GM23338 (cell line): Measurements from ENCODE around the gene APBA1. TPM values are rescaled to one million over a fixed set of nuclear protein-coding genes. Genes with fewer than 3 reads are reported as not detected.

Experiments
- ATAC-seq: fragments of 200-7000 bp; cut with Tn5 transposase; 3 replicates; pipeline ENCODE4 v1.9.1; 2020
- DNase-seq: peaks from one replicate; pipeline ENCODE4 v3.0.0-alpha.2; 2015; ENCODE audit warnings: low spot score
- H2AFZ ChIP-seq: fragments of 200-600 bp; sonication (generic); 2 replicates; pipeline ENCODE4 v1.8.0; 2016; ENCODE audit warnings: antibody characterized with exemption, mild to moderate bottlenecking, moderate library complexity
- H3F3A ChIP-seq: fragments of 200-600 bp; sonication (generic); replicated peaks from 2 replicates; pipeline ENCODE4 v1.8.0; 2017; ENCODE audit warnings: antibody characterized with exemption, mixed run types, low read depth
- H3K27ac ChIP-seq: fragments of 200-600 bp; sonication (generic); 2 replicates; pipeline ENCODE4 v1.6.1; 2016; ENCODE audit warnings: low read depth
- H3K27me3 ChIP-seq: fragments of 200-600 bp; sonication (generic); 2 replicates; pipeline ENCODE4 v1.8.0; 2016; ENCODE audit warnings: mild to moderate bottlenecking, mixed run types, moderate library complexity; ENCODE audit not compliant: insufficient read depth
- H3K36me3 ChIP-seq: fragments of 200-600 bp; sonication (generic); 2 replicates; pipeline ENCODE4 v1.8.0; 2016; ENCODE audit warnings: mild to moderate bottlenecking; ENCODE audit not compliant: insufficient read depth
- H3K4me1 ChIP-seq: fragments of 200-600 bp; sonication (generic); 2 replicates; pipeline ENCODE4 v1.8.0; 2016; ENCODE audit warnings: mild to moderate bottlenecking, moderate library complexity; ENCODE audit not compliant: insufficient read depth
- H3K4me2 ChIP-seq: fragments of 200-600 bp; sonication (generic); 2 replicates; pipeline ENCODE4 v1.7.1; 2017; ENCODE audit warnings: mixed run types
- H3K4me3 ChIP-seq: fragments of 200-600 bp; sonication (generic); 2 replicates; pipeline ENCODE4 v1.6.1; 2016; ENCODE audit warnings: mixed run types
- H3K79me2 ChIP-seq: fragments of 200-600 bp; sonication (generic); replicated peaks from 2 replicates; pipeline ENCODE4 v1.8.0; 2017; ENCODE audit warnings: mild to moderate bottlenecking; ENCODE audit not compliant: insufficient read depth
- H3K9me2 ChIP-seq: fragments of 200-600 bp; sonication (generic); 2 replicates; pipeline ENCODE4 v1.8.0; 2017; ENCODE audit not compliant: insufficient read depth
- H4K20me1 ChIP-seq: fragments of 200-600 bp; sonication (generic); replicated peaks from 2 replicates; pipeline ENCODE4 v1.8.0; 2017; ENCODE audit warnings: mild to moderate bottlenecking; ENCODE audit not compliant: insufficient read depth
- H3K27ac Mint-ChIP-seq: 2 replicates; pipeline ENCODE4 v1.8.0; 2020; ENCODE audit warnings: inconsistent platforms, mild to moderate bottlenecking, moderate library complexity, mixed read lengths
- H3K27me3 Mint-ChIP-seq: 3 replicates; pipeline ENCODE4 v1.8.0; 2022; ENCODE audit warnings: low read depth, mild to moderate bottlenecking, moderate library complexity, mixed read lengths, inconsistent platforms; ENCODE audit not compliant: insufficient read depth, poor library complexity
- H3K36me3 Mint-ChIP-seq: 3 replicates; pipeline ENCODE4 v1.8.0; 2021; ENCODE audit warnings: low read depth, mild to moderate bottlenecking, inconsistent platforms, moderate library complexity, mixed read lengths
- H3K4me1 Mint-ChIP-seq: 3 replicates; pipeline ENCODE4 v1.8.0; 2020; ENCODE audit warnings: mild to moderate bottlenecking, inconsistent platforms, mixed read lengths
- H3K4me3 Mint-ChIP-seq: 3 replicates; pipeline ENCODE4 v1.8.0; 2021; ENCODE audit warnings: moderate library complexity, mild to moderate bottlenecking, inconsistent platforms, mixed read lengths
- H3K9me3 Mint-ChIP-seq: 3 replicates; pipeline ENCODE4 v1.8.0; 2020; ENCODE audit warnings: moderate library complexity, mild to moderate bottlenecking, inconsistent platforms, mixed read lengths
- CREB1 ChIP-seq: fragments of 250-450 bp; sonication (Bioruptor Pico); IDR thresholded peaks from 2 replicates; pipeline ENCODE4 v1.5.0; 2020; ENCODE audit warnings: low read depth, mild to moderate bottlenecking, moderate library complexity
- ETS1 ChIP-seq: IDR thresholded peaks from 2 replicates; pipeline ENCODE4 v1.6.1; 2016; ENCODE audit warnings: antibody characterized with exemption
- EZH2 ChIP-seq: fragments of 200-600 bp; sonication (generic); IDR thresholded peaks from one replicate; pipeline ENCODE4 v1.8.0; 2017; ENCODE audit warnings: antibody characterized with exemption, mild to moderate bottlenecking, low read depth; ENCODE audit not compliant: unreplicated experiment
- JUNB ChIP-seq: IDR thresholded peaks from one replicate; pipeline ENCODE4 v1.6.1; 2016; ENCODE audit warnings: antibody characterized with exemption; ENCODE audit not compliant: unreplicated experiment
- NANOG ChIP-seq: IDR thresholded peaks from 2 replicates; pipeline ENCODE4 v1.6.1; 2016; ENCODE audit warnings: antibody characterized with exemption, borderline replicate concordance
- POLR2AphosphoS5 ChIP-seq: IDR thresholded peaks from 2 replicates; pipeline ENCODE4 v1.6.1; 2016; ENCODE audit warnings: antibody characterized with exemption, low read depth
- STAT1 ChIP-seq: IDR thresholded peaks from one replicate; pipeline ENCODE4 v1.6.1; 2016; ENCODE audit warnings: antibody characterized with exemption; ENCODE audit not compliant: unreplicated experiment
- ZNF331 ChIP-seq: fragments of 250-450 bp; sonication (Bioruptor Pico); IDR thresholded peaks from 2 replicates; pipeline ENCODE4 v1.5.0; 2020; ENCODE audit warnings: low read depth, mild to moderate bottlenecking, moderate library complexity
- ZNF462 ChIP-seq: fragments of 250-450 bp; sonication (Bioruptor Pico); IDR thresholded peaks from 2 replicates; pipeline ENCODE4 v1.5.0; 2020; ENCODE audit warnings: mild to moderate bottlenecking, moderate library complexity
- polyA plus RNA-seq: library from polyadenylated mRNA; unstranded; fragments of >200 nt; fragmentation: Nextera tagmentation; extraction: Ambion mirVana; gene quantifications from 2 replicates; pipeline ENCODE4 v1.2.1, GENCODE V29; 2016
- total RNA-seq: library from RNA; depleted of rRNA; stranded (reverse); fragments of >200 nt; shearing (Covaris generic); gene quantifications from 2 replicates; pipeline ENCODE4 v1.2.3, GENCODE V29; 2014
- TF ChIP-seq, protein P1 (sequence below): IDR thresholded peaks from one replicate; pipeline ENCODE4 v1.6.1; 2018; ENCODE audit warnings: antibody characterized with exemption; ENCODE audit not compliant: unreplicated experiment

Gene APBA1
- total and polyA plus RNA-seq, 2 experiments from 2014 or later, result 0.26 to 1.0 TPM

DNA sequence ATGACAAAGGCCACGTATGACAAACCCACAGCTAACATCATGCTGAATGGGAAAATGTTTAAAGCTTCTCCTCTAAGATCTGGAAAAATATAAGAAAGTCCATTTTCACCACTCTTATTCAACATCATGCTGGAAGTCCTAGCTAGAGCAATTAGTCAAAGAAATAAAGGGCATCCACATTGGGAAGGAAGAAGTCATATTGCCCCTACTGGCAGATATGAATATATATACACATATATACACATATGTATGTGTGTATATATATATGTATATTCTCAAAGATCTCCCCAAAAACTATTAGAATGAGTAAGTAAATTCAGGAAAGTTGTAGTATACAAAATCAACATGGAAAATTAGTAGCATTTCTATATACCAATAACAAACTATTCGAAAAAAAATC is 17.1 kb downstream of the APBA1 start:
- Mint-ChIP-seq H3K4me3 (no peak overlapping the region), H3K36me3 (no peaks in the 10 kb centered on the region), H3K27me3 (no peaks in the 10 kb centered on the region), H3K27ac (no peak overlapping the region), H3K4me1 (peaks cover 7% of the 10 kb centered on the region), H3K9me3 (no peaks in the 10 kb centered on the region)
- ATAC-seq (no peak), DNase-seq (no peak)
- no peaks in the 10 kb centered on the region; the same call in 1 of the 2 replicates for H4K20me1 ChIP-seq
- no peak overlapping the region for H2AFZ ChIP-seq
- no peak for TF ChIP-seq POLR2AphosphoS5
- no peak for TF ChIP-seq STAT1
- TF ChIP-seq ZNF331 (CRISPR knock-in tag), result no peak
- H3K27me3 ChIP-seq, result no peaks in the 10 kb centered on the region
- no peaks in the 10 kb centered on the region for H3K36me3 ChIP-seq
- H3K9me2 ChIP-seq, result no peaks in the 10 kb centered on the region
- H3K27ac ChIP-seq, result no peak overlapping the region
- no peak overlapping the region for H3K4me3 ChIP-seq
- no peaks in the 10 kb centered on the region for H3K79me2 ChIP-seq
- H3F3A ChIP-seq, result no peaks in the 10 kb centered on the region
- peaks cover 8% of the 10 kb centered on the region for H3K4me1 ChIP-seq
- no peak overlapping the region for H3K4me2 ChIP-seq

DNA sequence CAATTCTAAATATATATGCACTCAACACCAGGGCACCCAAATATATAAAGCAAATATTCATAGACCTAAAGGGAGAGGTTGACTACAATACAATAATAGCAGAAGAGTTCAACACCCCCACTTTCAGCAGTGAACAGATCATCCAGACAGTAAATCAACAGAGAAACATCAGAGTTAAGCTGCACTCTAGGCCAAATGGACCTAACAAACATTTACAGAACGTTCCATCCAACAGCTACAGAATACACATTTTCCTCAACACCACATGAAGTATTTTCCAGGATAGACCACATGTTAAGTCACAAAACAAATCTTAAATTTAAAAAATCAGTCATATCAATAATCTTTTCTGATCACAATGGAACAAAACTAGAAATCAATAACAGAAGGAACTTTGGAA is 18.9 kb downstream of the APBA1 start:
- Mint-ChIP-seq H3K4me3 (no peak overlapping the region), H3K36me3 (no peaks in the 10 kb centered on the region), H3K27ac (no peak overlapping the region), H3K4me1 (no peaks in the 10 kb centered on the region), H3K9me3 (no peaks in the 10 kb centered on the region), H3K27me3 (no peaks in the 10 kb centered on the region)
- H3K9me2 ChIP-seq, result no peaks in the 10 kb centered on the region
- H4K20me1 ChIP-seq, result no peaks in the 10 kb centered on the region; the same call in 1 of the 2 replicates
- DNase-seq (no peak), ATAC-seq (no peak)
- no peaks in the 10 kb centered on the region for H3F3A ChIP-seq
- H3K4me2 ChIP-seq, result no peak overlapping the region
- H2AFZ ChIP-seq, result no peak overlapping the region
- TF ChIP-seq JUNB (no peak), ZNF331 (CRISPR knock-in tag) (no peak), ZNF462 (CRISPR knock-in tag) (no peak), STAT1 (no peak), CREB1 (no peak), NANOG (no peak), ETS1 (no peak), EZH2 (no peak)
- TF ChIP-seq, protein P1, sequence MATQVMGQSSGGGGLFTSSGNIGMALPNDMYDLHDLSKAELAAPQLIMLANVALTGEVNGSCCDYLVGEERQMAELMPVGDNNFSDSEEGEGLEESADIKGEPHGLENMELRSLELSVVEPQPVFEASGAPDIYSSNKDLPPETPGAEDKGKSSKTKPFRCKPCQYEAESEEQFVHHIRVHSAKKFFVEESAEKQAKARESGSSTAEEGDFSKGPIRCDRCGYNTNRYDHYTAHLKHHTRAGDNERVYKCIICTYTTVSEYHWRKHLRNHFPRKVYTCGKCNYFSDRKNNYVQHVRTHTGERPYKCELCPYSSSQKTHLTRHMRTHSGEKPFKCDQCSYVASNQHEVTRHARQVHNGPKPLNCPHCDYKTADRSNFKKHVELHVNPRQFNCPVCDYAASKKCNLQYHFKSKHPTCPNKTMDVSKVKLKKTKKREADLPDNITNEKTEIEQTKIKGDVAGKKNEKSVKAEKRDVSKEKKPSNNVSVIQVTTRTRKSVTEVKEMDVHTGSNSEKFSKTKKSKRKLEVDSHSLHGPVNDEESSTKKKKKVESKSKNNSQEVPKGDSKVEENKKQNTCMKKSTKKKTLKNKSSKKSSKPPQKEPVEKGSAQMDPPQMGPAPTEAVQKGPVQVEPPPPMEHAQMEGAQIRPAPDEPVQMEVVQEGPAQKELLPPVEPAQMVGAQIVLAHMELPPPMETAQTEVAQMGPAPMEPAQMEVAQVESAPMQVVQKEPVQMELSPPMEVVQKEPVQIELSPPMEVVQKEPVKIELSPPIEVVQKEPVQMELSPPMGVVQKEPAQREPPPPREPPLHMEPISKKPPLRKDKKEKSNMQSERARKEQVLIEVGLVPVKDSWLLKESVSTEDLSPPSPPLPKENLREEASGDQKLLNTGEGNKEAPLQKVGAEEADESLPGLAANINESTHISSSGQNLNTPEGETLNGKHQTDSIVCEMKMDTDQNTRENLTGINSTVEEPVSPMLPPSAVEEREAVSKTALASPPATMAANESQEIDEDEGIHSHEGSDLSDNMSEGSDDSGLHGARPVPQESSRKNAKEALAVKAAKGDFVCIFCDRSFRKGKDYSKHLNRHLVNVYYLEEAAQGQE, result no peak
- H3K4me3 ChIP-seq, result no peak overlapping the region
- H3K27ac ChIP-seq, result no peak overlapping the region
- H3K27me3 ChIP-seq, result no peaks in the 10 kb centered on the region
- H3K4me1 ChIP-seq, result no peaks in the 10 kb centered on the region
- no peaks in the 10 kb centered on the region for H3K79me2 ChIP-seq
- no peaks in the 10 kb centered on the region for H3K36me3 ChIP-seq
